Cardiac muscle cell (in vitro differentiated cells and primary cell): ENCODE measurements around the gene SMC1B. TPM values are rescaled to one million over a fixed set of nuclear protein-coding genes. Genes with fewer than 3 reads are reported as not detected.

Experiments
- DNase-seq, 2 donors: peaks; one replicate each; pipeline versions ENCODE4 v3.0.0 to v3.0.0-alpha.2; 2010 to 2017; ENCODE audit warnings: low read depth in 1 of 2, low spot score in 1 of 2
- H3K27ac ChIP-seq: fragments of 200-600 bp; sonication (generic); 2 replicates; pipeline ENCODE4 v1.5.1; 2016
- H3K27me3 ChIP-seq: fragments of 200-600 bp; sonication (generic); 2 replicates; pipeline ENCODE4 v1.6.0; 2016; ENCODE audit warnings: control low read depth
- H3K36me3 ChIP-seq: fragments of 200-600 bp; sonication (generic); 2 replicates; pipeline ENCODE4 v1.5.1; 2016; ENCODE audit warnings: control low read depth
- H3K4me1 ChIP-seq: fragments of 200-600 bp; sonication (generic); 2 replicates; pipeline ENCODE4 v1.8.1; 2017; ENCODE audit warnings: low read depth, mild to moderate bottlenecking, mixed run types
- H3K4me3 ChIP-seq: fragments of 200-600 bp; sonication (generic); 2 replicates; pipeline ENCODE4 v1.5.1; 2016; ENCODE audit warnings: mild to moderate bottlenecking
- H3K9me3 ChIP-seq: fragments of 200-600 bp; sonication (generic); 2 replicates; pipeline ENCODE4 v1.5.1; 2017; ENCODE audit warnings: low read depth, mild to moderate bottlenecking, control low read depth
- CTCF ChIP-seq: IDR thresholded peaks from 2 replicates; pipeline ENCODE4 v1.5.1; 2012; ENCODE audit warnings: low read depth, mild to moderate bottlenecking, low read length
- polyA plus RNA-seq: library from polyadenylated mRNA; unstranded; fragments of >200 nt; fragmentation: Nextera tagmentation; extraction: Ambion mirVana; gene quantifications from 2 replicates; pipeline ENCODE4 v1.2.1, GENCODE V29; 2016
- total RNA-seq: library from RNA; depleted of rRNA; stranded (reverse); fragments of >200 nt; gene quantifications from 2 replicates; pipeline ENCODE4 v1.2.3, GENCODE V29; 2016

The SMC1B gene
- total and polyA plus RNA-seq, 2 experiments from 2014 or later: 0.15 TPM; not detected in 1

- Histone ChIP-seq H3K4me3 (no peak overlapping the region), H3K36me3 (no peaks in the 10 kb centered on the region), H3K4me1 (peaks cover 5% of the 10 kb centered on the region), H3K27ac (no peak overlapping the region), H3K27me3 (no peaks in the 10 kb centered on the region), H3K9me3 (no peaks in the 10 kb centered on the region)
- no peak for TF ChIP-seq CTCF
- no peak for DNase-seq
Measured at GRCh38 chr22:45306139-45306538, 107.3 kb downstream of the SMC1B start.

- no peak for DNase-seq
- Histone ChIP-seq H3K36me3 (no peaks in the 10 kb centered on the region), H3K4me3 (no peak overlapping the region), H3K27ac (no peak overlapping the region), H3K9me3 (no peaks in the 10 kb centered on the region), H3K27me3 (no peaks in the 10 kb centered on the region), H3K4me1 (no peaks in the 10 kb centered on the region)
- no peak for TF ChIP-seq CTCF
Measured at GRCh38 chr22:45305456-45306075, 107.8 kb downstream of the SMC1B start.

- no peak overlapping the region for H3K4me3 ChIP-seq
- no peaks in the 10 kb centered on the region for H3K4me1 ChIP-seq
- no peak for TF ChIP-seq CTCF
- H3K27ac ChIP-seq: no peak overlapping the region
- H3K9me3 ChIP-seq: no peaks in the 10 kb centered on the region
- H3K27me3 ChIP-seq: no peaks in the 10 kb centered on the region
- DNase-seq: no peak
- H3K36me3 ChIP-seq: no peaks in the 10 kb centered on the region
Measured at GRCh38 chr22:45304971-45305370, 108.4 kb downstream of the SMC1B start.

- no peak for TF ChIP-seq CTCF
- Histone ChIP-seq H3K27ac (no peak overlapping the region), H3K4me3 (no peak overlapping the region), H3K27me3 (no peaks in the 10 kb centered on the region), H3K9me3 (no peaks in the 10 kb centered on the region), H3K4me1 (no peaks in the 10 kb centered on the region), H3K36me3 (no peaks in the 10 kb centered on the region)
- DNase-seq: no peak
Measured at GRCh38 chr22:45303181-45303580, 110.2 kb downstream of the SMC1B start.

GRCh38 chr22:45302751-45303150 lies 110.6 kb downstream of the SMC1B start:
- H3K9me3 ChIP-seq: no peaks in the 10 kb centered on the region
- H3K36me3 ChIP-seq: no peaks in the 10 kb centered on the region

More at GRCh38 chr22:45302751-45303150, 110.6 kb downstream of the SMC1B start:
- no peak for TF ChIP-seq CTCF
- H3K27me3 ChIP-seq: no peaks in the 10 kb centered on the region
- H3K4me3 ChIP-seq: no peak overlapping the region
- DNase-seq: no peak
- H3K27ac ChIP-seq: no peak overlapping the region
- H3K4me1 ChIP-seq: no peaks in the 10 kb centered on the region
